H9 (cell line): ENCODE results near the gene CHCHD10. TPM values are rescaled to one million over a fixed set of nuclear protein-coding genes. Genes with fewer than 3 reads are reported as not detected.

ENCODE experiments used
- DNase-seq: peaks from one replicate; pipeline ENCODE4 v3.0.0-alpha.2; 2017
- H2AFZ ChIP-seq: one replicate; pipeline ENCODE4 v1.6.1; 2013; ENCODE audit warnings: mild to moderate bottlenecking, low read length, control low read depth, moderate library complexity
- H2AK5ac ChIP-seq: 2 replicates; pipeline ENCODE4 v1.6.1; 2013; ENCODE audit warnings: low read length, control low read depth, mixed read lengths; ENCODE audit not compliant: insufficient read length
- H2BK120ac ChIP-seq: one replicate; pipeline ENCODE4 v1.6.1; 2013; ENCODE audit warnings: low read depth, mild to moderate bottlenecking, low read length, control low read depth, inconsistent platforms; ENCODE audit not compliant: poor library complexity, severe bottlenecking
- H2BK12ac ChIP-seq: 2 replicates; pipeline ENCODE4 v1.6.1; 2013; ENCODE audit warnings: low read length, control low read depth, mixed read lengths, low read depth; ENCODE audit not compliant: insufficient read length
- H2BK15ac ChIP-seq: 2 replicates; pipeline ENCODE4 v1.6.1; 2013; ENCODE audit warnings: low read depth, low read length, control low read depth
- H2BK20ac ChIP-seq: one replicate; pipeline ENCODE4 v1.6.1; 2013; ENCODE audit warnings: low read depth, mild to moderate bottlenecking, low read length, control low read depth, inconsistent platforms; ENCODE audit not compliant: poor library complexity, severe bottlenecking
- H2BK5ac ChIP-seq: 2 replicates; pipeline ENCODE4 v1.6.1; 2013; ENCODE audit warnings: low read length, control low read depth, mixed read lengths; ENCODE audit not compliant: insufficient read length
- H3K14ac ChIP-seq: 2 replicates; pipeline ENCODE4 v1.6.1; 2013; ENCODE audit warnings: low read length, control low read depth; ENCODE audit not compliant: insufficient read depth
- H3K18ac ChIP-seq: 2 replicates; pipeline ENCODE4 v1.6.1; 2013; ENCODE audit warnings: low read depth, mild to moderate bottlenecking, mixed read lengths, low read length, control low read depth; ENCODE audit not compliant: insufficient read length
- H3K23ac ChIP-seq: 2 replicates; pipeline ENCODE4 v1.6.1; 2013; ENCODE audit warnings: low read length, control low read depth, mixed read lengths, low read depth; ENCODE audit not compliant: insufficient read length
- H3K23me2 ChIP-seq: 2 replicates; pipeline ENCODE4 v1.6.1; 2013; ENCODE audit warnings: low read depth, mild to moderate bottlenecking, mixed read lengths, low read length, control low read depth; ENCODE audit not compliant: insufficient read length, poor library complexity, severe bottlenecking
- H3K27ac ChIP-seq: 2 replicates; pipeline ENCODE4 v1.5.1; 2013; ENCODE audit warnings: low read length, control low read depth, mixed read lengths, low read depth; ENCODE audit not compliant: insufficient read length
- H3K27me3 ChIP-seq: 2 replicates; pipeline ENCODE4 v1.6.1; 2013; ENCODE audit warnings: low read length, control low read depth, inconsistent platforms; ENCODE audit not compliant: insufficient read depth
- H3K4ac ChIP-seq: 2 replicates; pipeline ENCODE4 v1.6.1; 2013; ENCODE audit warnings: low read depth, mild to moderate bottlenecking, control low read depth, inconsistent platforms, low read length, moderate library complexity
- H3K4me1 ChIP-seq: 2 replicates; pipeline ENCODE4 v1.6.1; 2013; ENCODE audit warnings: low read length, control low read depth, inconsistent platforms; ENCODE audit not compliant: insufficient read depth
- H3K4me2 ChIP-seq: 2 replicates; pipeline ENCODE4 v1.6.1; 2013; ENCODE audit warnings: low read length, control low read depth, mixed read lengths; ENCODE audit not compliant: insufficient read length, insufficient read depth
- H3K56ac ChIP-seq: 2 replicates; pipeline ENCODE4 v1.6.1; 2013; ENCODE audit warnings: low read depth, mild to moderate bottlenecking, mixed read lengths, low read length, control low read depth; ENCODE audit not compliant: insufficient read length
- H3K79me1 ChIP-seq: 2 replicates; pipeline ENCODE4 v1.6.1; 2013; ENCODE audit warnings: low read depth, mild to moderate bottlenecking, moderate library complexity, low read length, control low read depth, inconsistent platforms; ENCODE audit not compliant: insufficient read depth, poor library complexity, severe bottlenecking
- H3K79me2 ChIP-seq: 2 replicates; pipeline ENCODE4 v1.6.1; 2013; ENCODE audit warnings: low read length, control low read depth, inconsistent platforms; ENCODE audit not compliant: insufficient read depth
- H3K9ac ChIP-seq: 2 replicates; pipeline ENCODE4 v1.6.1; 2013; ENCODE audit warnings: low read length, control low read depth, mixed read lengths; ENCODE audit not compliant: insufficient read length; ENCODE audit errors: extremely low read depth
- H3K9me3 ChIP-seq: one replicate; pipeline ENCODE4 v1.6.1; 2013; ENCODE audit warnings: low read depth, low read length, inconsistent platforms; ENCODE audit not compliant: control insufficient read depth
- H3T11ph ChIP-seq: one replicate; pipeline ENCODE4 v1.6.1; 2013; ENCODE audit warnings: mild to moderate bottlenecking, low read length, control low read depth, inconsistent platforms
- H4K20me1 ChIP-seq: one replicate; pipeline ENCODE4 v1.6.1; 2013; ENCODE audit not compliant: control insufficient read depth, insufficient read length, insufficient read depth
- H4K5ac ChIP-seq: 2 replicates; pipeline ENCODE4 v1.6.1; 2013; ENCODE audit warnings: low read depth, mild to moderate bottlenecking, mixed read lengths, low read length, control low read depth; ENCODE audit not compliant: insufficient read length
- H4K8ac ChIP-seq: replicated peaks from 2 replicates; pipeline ENCODE4 v1.6.1; 2013; ENCODE audit warnings: low read length, control low read depth, mixed read lengths, low read depth; ENCODE audit not compliant: insufficient read length
- H4K91ac ChIP-seq: 2 replicates; pipeline ENCODE4 v1.6.1; 2013; ENCODE audit warnings: low read depth, mild to moderate bottlenecking, moderate library complexity, mixed read lengths, low read length, control low read depth; ENCODE audit not compliant: insufficient read length
- H3K27ac Mint-ChIP-seq, 3 experiments: 2 replicates in 2 of 3; 3 replicates in 1 of 3; pipeline ENCODE4 v1.8.0; 2020 to 2021; ENCODE audit warnings: mixed read lengths in 3 of 3, mild to moderate bottlenecking in 1 of 3, moderate library complexity in 1 of 3
- H3K27me3 Mint-ChIP-seq: 2 replicates; pipeline ENCODE4 v1.8.0; 2021; ENCODE audit warnings: low read depth, mild to moderate bottlenecking, moderate library complexity, mixed read lengths
- H3K36me3 Mint-ChIP-seq, 3 experiments: 2 replicates in 2 of 3; 3 replicates in 1 of 3; pipeline ENCODE4 v1.8.0; 2020 to 2021; ENCODE audit warnings: low read depth in 3 of 3, mixed read lengths in 3 of 3; ENCODE audit not compliant: insufficient read depth in 1 of 3
- H3K4me1 Mint-ChIP-seq, 2 experiments: 2 replicates each; pipeline ENCODE4 v1.8.0; 2020; ENCODE audit warnings: mixed read lengths in 2 of 2
- H3K4me3 Mint-ChIP-seq, 2 experiments: 2 replicates in 1 of 2; 3 replicates in 1 of 2; pipeline ENCODE4 v1.8.0; 2020 to 2021; ENCODE audit warnings: mild to moderate bottlenecking in 2 of 2, mixed read lengths in 2 of 2, moderate library complexity in 1 of 2
- H3K9me3 Mint-ChIP-seq, 2 experiments: 2 replicates in 1 of 2; 3 replicates in 1 of 2; pipeline ENCODE4 v1.8.0; 2020; ENCODE audit warnings: mild to moderate bottlenecking in 2 of 2, mixed read lengths in 2 of 2, moderate library complexity in 1 of 2
- WGBS: extraction: QIAGEN DNeasy Blood & Tissue Kit; methylation state at CpG from one replicate; pipeline ENCODE4 v1.1.7; 2013; ENCODE audit warnings: missing lambda C conversion rate, low lambda C conversion rate, mixed read lengths; ENCODE audit not compliant: insufficient read length; ENCODE audit errors: extremely low coverage; 5-methylcytosine and 5-hydroxymethylcytosine counted together
- total RNA-seq: library from RNA; stranded (reverse); gene quantifications from 2 replicates; pipeline ENCODE4 v1.2.1, GENCODE V29; 2021
- TF ChIP-seq, protein P1 (sequence below): fragments of 200-600 bp; sonication (generic); conservative IDR thresholded peaks from 3 replicates; pipeline ENCODE4 v1.8.0; 2021; ENCODE audit warnings: antibody characterized with exemption, mild to moderate bottlenecking

CHCHD10 gene
- total RNA-seq, 1 experiment from 2014 or later = 53.7 TPM

DNA sequence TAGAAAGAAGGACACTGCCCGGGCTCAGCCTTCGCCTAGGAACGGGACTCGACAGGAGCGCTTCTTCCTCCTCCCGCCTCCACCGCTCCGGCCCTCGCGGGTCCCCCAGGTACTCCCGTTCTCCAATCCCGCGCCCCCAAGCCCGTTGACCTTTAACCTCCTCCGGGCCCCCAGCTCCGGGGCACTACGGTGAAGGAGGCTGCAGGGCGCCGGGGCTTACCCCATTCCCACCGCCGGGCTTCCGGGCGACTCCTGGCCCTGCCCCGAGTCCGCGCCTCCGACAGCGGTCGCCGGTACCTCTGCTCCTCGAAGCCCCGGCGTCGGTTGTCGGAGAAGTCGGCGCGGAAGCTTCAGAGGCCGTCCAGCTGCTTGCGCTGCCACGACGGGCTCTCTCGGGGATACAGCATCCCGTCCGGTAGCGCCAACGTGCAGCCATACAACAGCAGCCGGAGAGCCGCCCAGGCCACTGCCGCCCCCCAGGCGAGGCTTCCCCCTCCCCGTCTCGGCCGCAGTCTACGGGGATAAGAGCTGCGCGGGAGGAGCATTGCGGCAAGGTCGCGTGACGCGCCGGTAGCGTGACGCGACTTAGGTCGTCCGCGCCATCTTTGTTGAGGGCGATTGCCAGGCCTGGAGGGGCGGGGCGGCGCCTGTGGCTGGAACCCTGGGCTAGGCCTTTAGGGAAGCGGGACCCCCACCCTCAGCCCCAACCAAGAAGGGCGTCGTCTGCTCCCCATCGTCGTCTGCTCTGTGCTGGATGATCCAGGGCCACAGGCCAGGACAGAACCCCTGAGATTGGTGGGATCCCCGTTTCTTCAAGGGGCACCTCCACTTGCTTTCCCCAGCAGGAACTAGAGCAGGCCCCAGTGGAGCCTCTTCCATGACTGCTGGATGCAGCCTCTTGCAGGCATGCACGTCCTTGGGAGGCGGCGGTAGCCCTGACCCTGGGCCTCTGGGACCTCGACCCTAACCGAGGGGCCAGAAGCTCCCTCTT is 50.7 kb downstream of the CHCHD10 start:
- Mint-ChIP-seq H3K27ac (peak overlapping the region; percentile 58 to 93 (median 87); a peak in 4 of 7 replicates), H3K36me3 (peaks cover 8 to 22% (median 16%) of the 10 kb centered on the region in 3 experiments), H3K9me3 (no peaks in the 10 kb centered on the region; a peak in 1 of 5 replicates), H3K4me1 (peaks cover 0 to 6% of the 10 kb centered on the region in 2 experiments; a peak in 2 of 4 replicates), H3K27me3 (peaks cover under 1% of the 10 kb centered on the region; the same call in 1 of the 2 replicates), H3K4me3 (peak overlapping the region; percentile 74 to 85)
- no peak overlapping the region for H3K27ac ChIP-seq
- no peak overlapping the region for H2AK5ac ChIP-seq
- peak overlapping the region; percentile 84 for H3K18ac ChIP-seq
- no peak overlapping the region for H3K56ac ChIP-seq
- H3K9ac ChIP-seq = peak overlapping the region; percentile 67
- no peaks in the 10 kb centered on the region for H3K9me3 ChIP-seq
- H2BK20ac ChIP-seq = no peak overlapping the region
- no peak overlapping the region for H3K23ac ChIP-seq
- H3K4me2 ChIP-seq = peak overlapping the region; percentile 13
- no peak overlapping the region for H2AFZ ChIP-seq
- H3K79me2 ChIP-seq = no peaks in the 10 kb centered on the region
- no peak overlapping the region for H2BK15ac ChIP-seq
- DNase-seq = peak; percentile 91
- H3K23me2 ChIP-seq = peaks cover 3% of the 10 kb centered on the region
- no peak overlapping the region for H4K5ac ChIP-seq
- no peak overlapping the region for H4K8ac ChIP-seq
- no peak overlapping the region for H2BK5ac ChIP-seq
- no peak overlapping the region for H3T11ph ChIP-seq
- no peak overlapping the region for H4K91ac ChIP-seq
- WGBS = no CpG with 5 or more reads among the region's 84 CpGs
- no peaks in the 10 kb centered on the region for H4K20me1 ChIP-seq
- H3K27me3 ChIP-seq = no peaks in the 10 kb centered on the region
- H3K79me1 ChIP-seq = no peaks in the 10 kb centered on the region
- H3K4me1 ChIP-seq = no peaks in the 10 kb centered on the region
- TF ChIP-seq, protein P1, sequence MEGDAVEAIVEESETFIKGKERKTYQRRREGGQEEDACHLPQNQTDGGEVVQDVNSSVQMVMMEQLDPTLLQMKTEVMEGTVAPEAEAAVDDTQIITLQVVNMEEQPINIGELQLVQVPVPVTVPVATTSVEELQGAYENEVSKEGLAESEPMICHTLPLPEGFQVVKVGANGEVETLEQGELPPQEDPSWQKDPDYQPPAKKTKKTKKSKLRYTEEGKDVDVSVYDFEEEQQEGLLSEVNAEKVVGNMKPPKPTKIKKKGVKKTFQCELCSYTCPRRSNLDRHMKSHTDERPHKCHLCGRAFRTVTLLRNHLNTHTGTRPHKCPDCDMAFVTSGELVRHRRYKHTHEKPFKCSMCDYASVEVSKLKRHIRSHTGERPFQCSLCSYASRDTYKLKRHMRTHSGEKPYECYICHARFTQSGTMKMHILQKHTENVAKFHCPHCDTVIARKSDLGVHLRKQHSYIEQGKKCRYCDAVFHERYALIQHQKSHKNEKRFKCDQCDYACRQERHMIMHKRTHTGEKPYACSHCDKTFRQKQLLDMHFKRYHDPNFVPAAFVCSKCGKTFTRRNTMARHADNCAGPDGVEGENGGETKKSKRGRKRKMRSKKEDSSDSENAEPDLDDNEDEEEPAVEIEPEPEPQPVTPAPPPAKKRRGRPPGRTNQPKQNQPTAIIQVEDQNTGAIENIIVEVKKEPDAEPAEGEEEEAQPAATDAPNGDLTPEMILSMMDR = no peak
- no peak overlapping the region for H2BK120ac ChIP-seq
- no peak overlapping the region for H3K4ac ChIP-seq
- peak overlapping the region; percentile 74 for H3K14ac ChIP-seq
- H2BK12ac ChIP-seq = no peak overlapping the region

Other genes starting within 250 kb of the CHCHD10 start
- gene IGLL1, start 187.7 kb downstream of the CHCHD10 start, total RNA-seq = not detected in 2 replicates
- not detected in 2 replicates for gene DRICH1, start 135.7 kb downstream of the CHCHD10 start, total RNA-seq
- not detected in 2 replicates for gene RGL4, start 77.0 kb downstream of the CHCHD10 start, total RNA-seq
- gene ZNF70, start 16.9 kb downstream of the CHCHD10 start, total RNA-seq = 3.2 and 3.5 TPM in 2 replicates
- gene VPREB3, start 13.5 kb downstream of the CHCHD10 start, total RNA-seq = 0.50 TPM in 2 replicates
- gene C22orf15, start 5.0 kb downstream of the CHCHD10 start, total RNA-seq = 0.81 and 1.8 TPM in 2 replicates
- 4.9 and 5.3 TPM in 2 replicates for gene MMP11, start 4.9 kb upstream of the CHCHD10 start, total RNA-seq
- gene SMARCB1, start 19.0 kb upstream of the CHCHD10 start, total RNA-seq = 132 and 136 TPM in 2 replicates
- gene DERL3, start 71.0 kb upstream of the CHCHD10 start, total RNA-seq = 9.0 and 9.8 TPM in 2 replicates
- gene SLC2A11, start 89.9 kb upstream of the CHCHD10 start, total RNA-seq = 12.1 and 15.0 TPM in 2 replicates
- gene MIF, start 126.4 kb upstream of the CHCHD10 start, total RNA-seq = 1,068 and 1,091 TPM in 2 replicates
- 4.5 and 4.7 TPM in 2 replicates for gene GSTT2B, start 193.2 kb upstream of the CHCHD10 start, total RNA-seq
- gene DDTL, start 198.9 kb upstream of the CHCHD10 start, total RNA-seq = not detected in 2 replicates
- gene DDT, start 206.5 kb upstream of the CHCHD10 start, total RNA-seq = 177 and 185 TPM in 2 replicates
- 0.22 and 0.24 TPM in 2 replicates for gene GSTT2, start 212.2 kb upstream of the CHCHD10 start, total RNA-seq
- gene GSTT4, start 237.5 kb upstream of the CHCHD10 start, total RNA-seq = not detected in 2 replicates
- gene CABIN1, start 243.3 kb upstream of the CHCHD10 start, total RNA-seq = 68.0 and 73.7 TPM in 2 replicates